Colonic mucosa (tissue), 4 donors: ENCODE measurements around the gene ZNF827. TPM values are rescaled to one million over a fixed set of nuclear protein-coding genes. Genes with fewer than 3 reads are reported as not detected.

Experiments
- DNase-seq: peaks from one replicate; pipeline ENCODE4 v3.0.0-alpha.2; 2020
- H3K27ac ChIP-seq: fragments of 200-600 bp; one replicate; pipeline ENCODE4 v1.8.0; 2021
- H3K27me3 ChIP-seq: fragments of 200-600 bp; one replicate; pipeline ENCODE4 v1.8.0; 2021
- H3K36me3 ChIP-seq: fragments of 200-600 bp; one replicate; pipeline ENCODE4 v1.8.0; 2021
- H3K4me1 ChIP-seq: fragments of 200-600 bp; one replicate; pipeline ENCODE4 v1.8.0; 2021; ENCODE audit warnings: mild to moderate bottlenecking
- H3K4me3 ChIP-seq: fragments of 200-600 bp; one replicate; pipeline ENCODE4 v1.8.0; 2021
- H3K9ac ChIP-seq, 2 donors: one replicate each; pipeline ENCODE4 v1.7.0; 2013; ENCODE audit warnings: control low read depth in 2 of 2, low read depth in 2 of 2, low read length in 2 of 2
- H3K9me3 ChIP-seq: fragments of 200-600 bp; one replicate; pipeline ENCODE4 v1.8.0; 2021
- CTCF ChIP-seq: fragments of 200-600 bp; IDR thresholded peaks from one replicate; pipeline ENCODE4 v1.8.0; 2022; ENCODE audit warnings: antibody characterized with exemption, mild to moderate bottlenecking
- intact Hi-C: fragments of 100-400 bp; cut with DNase I; formaldehyde crosslinking; loops from one replicate; pipeline ENCODE4 v1.14.1; 2022
- total RNA-seq, 2 donors: library from RNA; stranded (reverse); fragmentation: NEBNext Ultra II Directional in 1 of 2; extraction: Animal tissue kit (Norgen Biotek cat#: 25700) in 1 of 2; gene quantifications; one replicate each; pipeline ENCODE4 v1.2.1, GENCODE V29; 2021
- donor health status: healthy.
- donor health status: DM: no; HTN: no; CAD: no.
- donor health status: DM: no; HTN: no; CAD: no.

ZNF827 gene
- total RNA-seq, 2 donors from 2014 or later, result 17.9 to 19.7 TPM

GRCh38 chr4:145880355-145880960 lies 58.2 kb downstream of the ZNF827 start:
- H3K27me3 ChIP-seq, result no peaks in the 10 kb centered on the region
- peaks cover 3% of the 10 kb centered on the region for H3K4me1 ChIP-seq
- no peak overlapping the region for H3K4me3 ChIP-seq
- no peaks in the 10 kb centered on the region for H3K9me3 ChIP-seq
- no peak for DNase-seq
- H3K27ac ChIP-seq, result no peak overlapping the region
- intact Hi-C loops, result no loop called here
- TF ChIP-seq CTCF, result no peak
- H3K9ac ChIP-seq, result no peak overlapping the region
- no peaks in the 10 kb centered on the region for H3K36me3 ChIP-seq

GRCh38 chr4:145879598-145879997 lies 59.0 kb downstream of the ZNF827 start:
- H3K4me1 ChIP-seq, result peaks cover 3% of the 10 kb centered on the region
- no peaks in the 10 kb centered on the region for H3K36me3 ChIP-seq
- no peak for TF ChIP-seq CTCF
- no peaks in the 10 kb centered on the region for H3K27me3 ChIP-seq
- no peak overlapping the region for H3K9ac ChIP-seq
- no peak overlapping the region for H3K27ac ChIP-seq
- intact Hi-C loops, result no loop called here
- no peaks in the 10 kb centered on the region for H3K9me3 ChIP-seq
- DNase-seq, result no peak
- no peak overlapping the region for H3K4me3 ChIP-seq

- no peak for TF ChIP-seq CTCF
- Histone ChIP-seq H3K4me1 (peaks cover 3% of the 10 kb centered on the region), H3K4me3 (no peak overlapping the region), H3K9ac (no peak overlapping the region), H3K27me3 (no peaks in the 10 kb centered on the region), H3K9me3 (no peaks in the 10 kb centered on the region), H3K27ac (no peak overlapping the region), H3K36me3 (no peaks in the 10 kb centered on the region)
- no peak for DNase-seq
- intact Hi-C loops, result no loop called here
Observed at GRCh38 chr4:145878501-145879435, 59.9 kb downstream of the ZNF827 start.

GRCh38 chr4:145876531-145877180 lies 62.0 kb downstream of the ZNF827 start:
- no peak for TF ChIP-seq CTCF
- H3K9ac ChIP-seq, result no peak overlapping the region
- peaks cover 2% of the 10 kb centered on the region for H3K4me1 ChIP-seq
- no peaks in the 10 kb centered on the region for H3K36me3 ChIP-seq
- H3K27me3 ChIP-seq, result no peaks in the 10 kb centered on the region
- intact Hi-C loops, result no loop called here
- H3K27ac ChIP-seq, result no peak overlapping the region
- H3K9me3 ChIP-seq, result no peaks in the 10 kb centered on the region
- DNase-seq, result no peak
- H3K4me3 ChIP-seq, result no peak overlapping the region

- Histone ChIP-seq H3K36me3 (no peaks in the 10 kb centered on the region), H3K9ac (no peak overlapping the region), H3K27ac (no peak overlapping the region), H3K4me3 (no peak overlapping the region), H3K27me3 (no peaks in the 10 kb centered on the region), H3K4me1 (no peaks in the 10 kb centered on the region), H3K9me3 (no peaks in the 10 kb centered on the region)
- no peak for TF ChIP-seq CTCF
- intact Hi-C loops, result no loop called here
- no peak for DNase-seq
Observed at GRCh38 chr4:145873901-145874300, 64.7 kb downstream of the ZNF827 start.
